ENCODE measurements around the gene BAG3.

The BAG3 gene

GRCh38 chr10:119672291-119672690, 21.1 kb downstream of the BAG3 start:
- Histone ChIP-seq H3K4me3 (ENCODE audit: low read depth, low read length) (no peak overlapping the region), H3K9ac (no peak overlapping the region), H2AFZ (no peak overlapping the region), H3K27me3 (ENCODE audit: control insufficient read depth, insufficient read depth, low read length) (no peaks in the 10 kb centered on the region), H3K4me1 (peaks cover 55% of the 10 kb centered on the region), H3K9me3 (ENCODE audit: control insufficient read depth, low read length) (no peaks in the 10 kb centered on the region), H3K36me3 (ENCODE audit: control insufficient read depth, insufficient read depth, low read length) (no peaks in the 10 kb centered on the region), H3K79me2 (peaks cover 28% of the 10 kb centered on the region), H3K4me2 (ENCODE audit: low read length) (no peak overlapping the region), H3K27ac (no peak overlapping the region)
- TF ChIP-seq CTCF (IDR thresholded peaks at IDR 0.05): no peak

- Histone ChIP-seq H3K27me3 (ENCODE audit: control insufficient read depth, insufficient read depth, low read length) (no peaks in the 10 kb centered on the region), H3K4me2 (ENCODE audit: low read length) (no peak overlapping the region), H3K79me2 (peaks cover 24% of the 10 kb centered on the region), H3K27ac (no peak overlapping the region), H3K4me1 (peaks cover 45% of the 10 kb centered on the region), H2AFZ (no peak overlapping the region), H3K4me3 (ENCODE audit: low read depth, low read length) (no peak overlapping the region), H3K9ac (no peak overlapping the region), H3K9me3 (ENCODE audit: control insufficient read depth, low read length) (no peaks in the 10 kb centered on the region), H3K36me3 (ENCODE audit: control insufficient read depth, insufficient read depth, low read length) (no peaks in the 10 kb centered on the region)
- no peak for TF ChIP-seq CTCF (IDR thresholded peaks at IDR 0.05)
Observed at GRCh38 chr10:119673271-119673670, 22.1 kb downstream of the BAG3 start.

- Histone ChIP-seq H3K27me3 (ENCODE audit: control insufficient read depth, insufficient read depth, low read length) (no peaks in the 10 kb centered on the region), H3K27ac (peak overlapping the region; percentile 68), H3K4me2 (ENCODE audit: low read length) (no peak overlapping the region), H3K9me3 (ENCODE audit: control insufficient read depth, low read length) (no peaks in the 10 kb centered on the region), H3K79me2 (peaks cover 24% of the 10 kb centered on the region), H3K4me3 (ENCODE audit: low read depth, low read length) (no peak overlapping the region), H3K4me1 (peaks cover 28% of the 10 kb centered on the region), H3K9ac (no peak overlapping the region), H2AFZ (no peak overlapping the region), H3K36me3 (ENCODE audit: control insufficient read depth, insufficient read depth, low read length) (no peaks in the 10 kb centered on the region)
- no peak for TF ChIP-seq CTCF (IDR thresholded peaks at IDR 0.05)
Observed at GRCh38 chr10:119675483-119676170, 24.4 kb downstream of the BAG3 start.

- Histone ChIP-seq H3K9me3 (ENCODE audit: control insufficient read depth, low read length) (no peaks in the 10 kb centered on the region), H3K9ac (no peak overlapping the region), H3K4me1 (peaks cover 13% of the 10 kb centered on the region), H2AFZ (no peak overlapping the region), H3K27me3 (ENCODE audit: control insufficient read depth, insufficient read depth, low read length) (no peaks in the 10 kb centered on the region), H3K27ac (no peak overlapping the region), H3K4me2 (ENCODE audit: low read length) (no peak overlapping the region), H3K79me2 (peaks cover 18% of the 10 kb centered on the region), H3K4me3 (ENCODE audit: low read depth, low read length) (no peak overlapping the region), H3K36me3 (ENCODE audit: control insufficient read depth, insufficient read depth, low read length) (no peaks in the 10 kb centered on the region)
- TF ChIP-seq CTCF (IDR thresholded peaks at IDR 0.05): no peak
Observed at GRCh38 chr10:119677126-119677525, 25.9 kb downstream of the BAG3 start.
